ENCODE results near the gene UBE2F. TPM values are rescaled to one million over a fixed set of nuclear protein-coding genes. Genes with fewer than 3 reads are reported as not detected.
"Not testable (repeated sequence)": the region's sequence is repeated elsewhere in the genome, so short reads cannot be mapped to it uniquely, and the experiment has no call there.

The UBE2F gene
- total RNA-seq, 4 donors from 2014 or later = 40.7 to 88.9 (median 64.9) TPM

GRCh38 chr2:238065071-238065846 lies 98.4 kb downstream of the UBE2F start:
- H3K9me3 ChIP-seq = no peaks in the 10 kb centered on the region
- H3K4me3 ChIP-seq = no peak overlapping the region
- no peak overlapping the region for H3K27ac ChIP-seq
- intact Hi-C loops (cut with DNase I; ENCODE audit: low total_unique reads) = no loop called here
- peaks cover 0 to 6% of the 10 kb centered on the region in 2 donors for H3K4me1 ChIP-seq
- H3K36me3 ChIP-seq = no peaks in the 10 kb centered on the region
- TF ChIP-seq POLR2A (IDR thresholded peaks at IDR 0.05) (no peak), CTCF (IDR thresholded peaks at IDR 0.05) (no peak)
- no peak for DNase-seq
- H3K27me3 ChIP-seq = no peaks in the 10 kb centered on the region

DNA sequence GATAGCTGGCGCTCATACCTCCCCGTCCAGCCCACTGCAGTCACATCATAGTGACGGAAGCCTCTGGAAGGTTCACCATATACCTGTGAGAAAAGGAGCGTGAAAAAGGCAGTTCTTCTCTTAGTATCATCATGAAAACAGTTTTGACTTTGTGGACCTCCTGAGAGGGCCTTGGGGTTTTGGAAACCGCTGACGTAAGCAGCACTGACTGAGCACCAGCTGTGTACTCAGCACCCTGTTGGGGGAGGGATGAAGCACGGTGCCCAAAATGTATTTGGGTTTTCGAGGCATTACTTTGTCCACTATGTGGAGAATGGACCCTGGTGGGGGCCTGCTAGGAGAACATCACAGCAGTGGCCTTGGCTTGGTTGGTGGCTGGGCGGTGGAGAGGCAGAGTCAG lies 99.4 kb downstream of the UBE2F start:
- TF ChIP-seq CTCF (IDR thresholded peaks at IDR 0.05) (no peak), POLR2A (IDR thresholded peaks at IDR 0.05) (no peak)
- Histone ChIP-seq H3K9me3 (no peaks in the 10 kb centered on the region), H3K4me1 (peaks cover 0 to 6% of the 10 kb centered on the region in 2 donors), H3K27ac (no peak overlapping the region), H3K4me3 (no peak overlapping the region), H3K27me3 (no peaks in the 10 kb centered on the region), H3K36me3 (no peaks in the 10 kb centered on the region)
- intact Hi-C loops (cut with DNase I; ENCODE audit: low total_unique reads) = no loop called here
- DNase-seq = no peak

DNA sequence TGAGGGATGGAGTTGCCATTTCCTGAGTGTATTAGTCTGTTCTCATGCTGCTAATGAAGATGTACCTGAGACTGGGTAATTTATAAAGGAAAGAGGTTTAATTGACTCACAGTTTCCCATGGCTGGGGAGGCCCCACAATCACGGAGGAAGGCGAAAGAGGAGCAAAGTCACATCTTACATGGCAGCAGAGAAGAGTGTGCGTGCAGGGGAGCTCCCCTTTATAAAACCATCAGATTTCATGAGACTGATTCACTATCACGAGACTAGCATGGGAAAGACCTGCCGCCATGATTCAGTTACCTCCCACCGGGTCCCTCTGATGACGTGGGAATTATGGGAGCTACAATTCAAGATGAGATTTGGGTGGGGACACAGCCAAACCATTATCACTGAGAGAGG lies 99.9 kb downstream of the UBE2F start:
- H3K27ac ChIP-seq; intact Hi-C loops (cut with DNase I; ENCODE audit: low total_unique reads); H3K36me3 ChIP-seq: not testable (repeated sequence)

DNA sequence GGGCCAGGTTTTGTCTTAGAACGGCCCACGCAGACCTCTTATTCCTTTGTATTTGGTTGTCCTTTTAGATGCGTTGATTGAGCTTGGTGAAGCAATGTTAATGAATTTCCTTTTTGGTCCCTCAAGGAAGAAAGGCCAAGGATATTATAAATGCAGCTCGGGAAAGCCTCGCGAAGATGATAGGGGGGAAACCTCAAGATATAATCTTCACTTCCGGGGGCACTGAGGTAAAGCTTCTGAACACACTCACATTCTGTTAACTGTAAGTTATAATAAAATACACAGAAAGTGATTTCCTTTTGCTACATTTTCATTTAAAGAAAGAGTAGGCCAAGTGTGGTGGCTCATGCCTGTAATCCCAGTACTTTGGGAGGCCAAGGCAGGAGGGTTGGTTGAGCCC lies 101.1 kb downstream of the UBE2F start:
- Histone ChIP-seq H3K27ac (no peak overlapping the region), H3K4me3 (no peak overlapping the region), H3K36me3 (no peaks in the 10 kb centered on the region), H3K9me3 (no peaks in the 10 kb centered on the region), H3K4me1 (no peaks in the 10 kb centered on the region), H3K27me3 (no peaks in the 10 kb centered on the region)
- intact Hi-C loops (cut with DNase I; ENCODE audit: low total_unique reads) = no loop called here
- TF ChIP-seq POLR2A (IDR thresholded peaks at IDR 0.05) (no peak), CTCF (IDR thresholded peaks at IDR 0.05) (no peak)
- no peak for DNase-seq

More for the DNA sequence above, 99.9 kb downstream of the UBE2F start:
- H3K9me3 ChIP-seq, H3K4me1 ChIP-seq, H3K4me3 ChIP-seq, H3K27me3 ChIP-seq, DNase-seq: not testable (repeated sequence)

DNA sequence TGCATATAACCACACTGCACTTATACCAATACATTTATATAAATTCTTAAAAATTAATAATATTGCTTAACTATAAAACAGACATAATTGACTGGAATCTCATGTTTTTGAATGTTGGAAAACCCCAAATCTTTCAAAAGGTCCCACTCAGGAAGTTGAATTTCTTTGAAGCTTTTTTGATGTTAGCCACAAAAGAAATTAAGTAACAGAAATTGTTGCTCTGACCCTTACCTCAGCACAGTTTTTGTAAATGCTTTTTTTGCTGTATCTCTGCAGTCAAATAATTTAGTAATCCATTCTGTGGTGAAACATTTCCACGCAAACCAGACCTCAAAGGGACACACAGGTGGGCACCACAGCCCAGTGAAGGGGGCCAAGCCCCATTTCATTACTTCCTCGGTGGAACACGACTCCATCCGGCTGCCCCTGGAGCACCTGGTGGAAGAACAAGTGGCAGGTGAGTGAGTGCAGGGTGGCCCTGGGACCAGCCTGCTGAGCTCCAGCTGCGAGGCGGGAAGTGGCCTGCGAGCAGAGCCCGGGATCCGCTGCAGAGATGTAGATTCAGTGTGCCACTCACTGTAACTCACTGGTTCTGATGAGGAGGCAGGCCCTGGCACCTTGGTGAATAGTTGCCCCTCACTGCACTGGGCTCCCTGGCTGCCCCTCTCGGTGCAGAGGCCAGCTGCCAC lies 102.4 kb downstream of the UBE2F start:
- no peaks in the 10 kb centered on the region for H3K4me1 ChIP-seq
- DNase-seq = no peak
- H3K27me3 ChIP-seq = no peaks in the 10 kb centered on the region
- H3K9me3 ChIP-seq = no peaks in the 10 kb centered on the region
- intact Hi-C loops (cut with DNase I; ENCODE audit: low total_unique reads) = no loop called here
- TF ChIP-seq CTCF (IDR thresholded peaks at IDR 0.05) (no peak), POLR2A (IDR thresholded peaks at IDR 0.05) (no peak)
- H3K4me3 ChIP-seq = no peak overlapping the region
- no peak overlapping the region for H3K27ac ChIP-seq
- no peaks in the 10 kb centered on the region for H3K36me3 ChIP-seq

All from uterus (tissue), 4 donors.